Measurements from ENCODE around the gene FKBP1A.
"Not testable (repeated sequence)": the region's sequence is repeated elsewhere in the genome, so short reads cannot be mapped to it uniquely, and the experiment has no call there.

The FKBP1A gene

GRCh38 chr20:1417273-1417672, 24.4 kb upstream of the FKBP1A start:
- DNase-seq (ENCODE audit: low spot score), result peak; percentile 52

GRCh38 chr20:1415667-1416468, 23.0 kb upstream of the FKBP1A start:
- DNase-seq (ENCODE audit: low spot score), result peak; percentile 98

GRCh38 chr20:1414982-1415381, 22.1 kb upstream of the FKBP1A start:
- no peak for DNase-seq (ENCODE audit: low spot score)

GRCh38 chr20:1405801-1406200, 12.9 kb upstream of the FKBP1A start:
- DNase-seq (ENCODE audit: low spot score), result no peak

GRCh38 chr20:1403624-1404023, 10.8 kb upstream of the FKBP1A start:
- no peak for DNase-seq (ENCODE audit: low spot score)

- DNase-seq (ENCODE audit: low spot score), result peak; percentile 59
Measured at GRCh38 chr20:1402149-1402548, 9.3 kb upstream of the FKBP1A start.

- no peak for DNase-seq (ENCODE audit: low spot score)
Measured at GRCh38 chr20:1401451-1401907, 8.6 kb upstream of the FKBP1A start.

GRCh38 chr20:1399678-1400366, 7.0 kb upstream of the FKBP1A start:
- peak; percentile 68 for DNase-seq (ENCODE audit: low spot score)

GRCh38 chr20:1398185-1398584, 5.3 kb upstream of the FKBP1A start:
- not testable (repeated sequence) for DNase-seq (ENCODE audit: low spot score)

GRCh38 chr20:1397710-1398109, 4.9 kb upstream of the FKBP1A start:
- no peak for DNase-seq (ENCODE audit: low spot score)

GRCh38 chr20:1396702-1397101, 3.8 kb upstream of the FKBP1A start:
- DNase-seq (ENCODE audit: low spot score), result no peak

- no peak for DNase-seq (ENCODE audit: low spot score)
Measured at GRCh38 chr20:1396264-1396663, 3.4 kb upstream of the FKBP1A start.

GRCh38 chr20:1394686-1395085, 1.8 kb upstream of the FKBP1A start:
- DNase-seq (ENCODE audit: low spot score), result no peak

GRCh38 chr20:1393507-1393882, 641 bp upstream of the FKBP1A start:
- no peak for DNase-seq (ENCODE audit: low spot score)

- DNase-seq (ENCODE audit: low spot score), result no peak
Measured at GRCh38 chr20:1392443-1392692, 486 bp downstream of the FKBP1A start.

- no peak for DNase-seq (ENCODE audit: low spot score)
Measured at GRCh38 chr20:1391640-1392442, 1.0 kb downstream of the FKBP1A start.

GRCh38 chr20:1390581-1391403, 2.1 kb downstream of the FKBP1A start:
- DNase-seq (ENCODE audit: low spot score), result no peak

GRCh38 chr20:1389703-1390580, 2.9 kb downstream of the FKBP1A start:
- no peak for DNase-seq (ENCODE audit: low spot score)

- no peak for DNase-seq (ENCODE audit: low spot score)
Measured at GRCh38 chr20:1388741-1389483, 3.9 kb downstream of the FKBP1A start.

GRCh38 chr20:1388253-1388652, 4.6 kb downstream of the FKBP1A start:
- no peak for DNase-seq (ENCODE audit: low spot score)

All from SW480 (cell line).